Liver (tissue), 9 donors: ENCODE data around the gene ADAR. TPM values are rescaled to one million over a fixed set of nuclear protein-coding genes. Genes with fewer than 3 reads are reported as not detected.

Experiments
- DNase-seq: peaks from one replicate; pipeline ENCODE4 v3.0.0-alpha.2; 2017; ENCODE audit warnings: low spot score
- H3K27ac ChIP-seq, 2 donors: one replicate each; pipeline ENCODE4 v1.7.0; 2013; ENCODE audit warnings: inconsistent platforms in 2 of 2, low read length in 2 of 2, control low read depth in 1 of 2, low read depth in 1 of 2, mild to moderate bottlenecking in 1 of 2
- H3K27me3 ChIP-seq, 4 donors: one replicate each; pipeline versions ENCODE4 v1.6.1 to v1.7.0; 2013; ENCODE audit warnings: low read length in 3 of 4, inconsistent platforms in 1 of 4, mild to moderate bottlenecking in 1 of 4, moderate library complexity in 1 of 4; ENCODE audit not compliant: control insufficient read depth in 4 of 4, insufficient read depth in 4 of 4
- H3K36me3 ChIP-seq, 4 donors: one replicate each; pipeline versions ENCODE4 v1.6.1 to v1.7.0; 2013; ENCODE audit warnings: low read length in 3 of 4, mild to moderate bottlenecking in 3 of 4, low read depth in 1 of 4, moderate library complexity in 1 of 4; ENCODE audit not compliant: control insufficient read depth in 4 of 4, insufficient read depth in 3 of 4
- H3K4me1 ChIP-seq, 4 donors: one replicate each; pipeline versions ENCODE4 v1.6.1 to v1.7.0; 2013; ENCODE audit warnings: low read length in 3 of 4, mild to moderate bottlenecking in 3 of 4, moderate library complexity in 1 of 4; ENCODE audit not compliant: control insufficient read depth in 4 of 4, insufficient read depth in 4 of 4
- H3K4me3 ChIP-seq, 3 donors: one replicate each; pipeline versions ENCODE4 v1.6.1 to v1.7.0; 2013; ENCODE audit warnings: low read length in 3 of 3, control low read depth in 1 of 3, low read depth in 1 of 3, mild to moderate bottlenecking in 1 of 3
- H3K9ac ChIP-seq, 2 donors: one replicate each; pipeline ENCODE4 v1.7.0; 2013; ENCODE audit warnings: low read length in 2 of 2, mild to moderate bottlenecking in 2 of 2, moderate library complexity in 2 of 2, control low read depth in 1 of 2, low read depth in 1 of 2
- H3K9me3 ChIP-seq, 4 donors: one replicate each; pipeline versions ENCODE4 v1.6.1 to v1.7.0; 2013; ENCODE audit warnings: low read length in 3 of 4; ENCODE audit not compliant: control insufficient read depth in 4 of 4
- ATF3 ChIP-seq: IDR thresholded peaks from 2 replicates; pipeline ENCODE4 v1.6.1; 2016; ENCODE audit warnings: antibody characterized with exemption
- CTCF ChIP-seq: fragments of 150-350 bp; IDR thresholded peaks from 2 replicates; pipeline ENCODE4 v1.5.1; 2017; ENCODE audit warnings: improper control_type of control experiment, low read depth, low read length; ENCODE audit not compliant: missing input control
- FOXA1 ChIP-seq: IDR thresholded peaks from 2 replicates; pipeline ENCODE4 v1.6.1; 2016; ENCODE audit warnings: antibody characterized with exemption
- FOXA2 ChIP-seq: IDR thresholded peaks from 2 replicates; pipeline ENCODE4 v1.6.1; 2016; ENCODE audit warnings: antibody characterized with exemption
- GABPA ChIP-seq, 2 donors: IDR thresholded peaks in 1 of 2; conservative IDR thresholded peaks in 1 of 2; 2 replicates each; pipeline ENCODE4 v1.6.1; 2016; ENCODE audit warnings: antibody characterized with exemption in 2 of 2, mild to moderate bottlenecking in 1 of 2, moderate library complexity in 1 of 2
- HNF4A ChIP-seq, 2 donors: conservative IDR thresholded peaks; 2 replicates each; pipeline ENCODE4 v1.6.1; 2016; ENCODE audit warnings: antibody characterized with exemption in 2 of 2, mild to moderate bottlenecking in 2 of 2
- HNF4G ChIP-seq: IDR thresholded peaks from 2 replicates; pipeline ENCODE4 v1.6.1; 2016; ENCODE audit warnings: antibody characterized with exemption
- JUND ChIP-seq, 2 donors: IDR thresholded peaks; 2 replicates each; pipeline ENCODE4 v1.6.1; 2016; ENCODE audit warnings: antibody characterized with exemption in 2 of 2
- MAX ChIP-seq: IDR thresholded peaks from 2 replicates; pipeline ENCODE4 v1.6.1; 2016; ENCODE audit warnings: antibody characterized with exemption
- NR2F2 ChIP-seq: IDR thresholded peaks from 2 replicates; pipeline ENCODE4 v1.6.1; 2016; ENCODE audit warnings: antibody characterized with exemption
- RAD21 ChIP-seq, 2 donors: IDR thresholded peaks; 2 replicates each; pipeline ENCODE4 v1.6.1; 2016; ENCODE audit warnings: antibody characterized with exemption in 2 of 2, mild to moderate bottlenecking in 2 of 2
- REST ChIP-seq: IDR thresholded peaks from 2 replicates; pipeline ENCODE4 v1.6.1; 2016; ENCODE audit warnings: antibody characterized with exemption, mild to moderate bottlenecking
- RXRA ChIP-seq, 2 donors: IDR thresholded peaks; 2 replicates each; pipeline ENCODE4 v1.6.1; 2017 to 2018; ENCODE audit warnings: antibody characterized with exemption in 2 of 2, mild to moderate bottlenecking in 1 of 2
- SP1 ChIP-seq: IDR thresholded peaks from 2 replicates; pipeline ENCODE4 v1.6.1; 2018; ENCODE audit warnings: antibody characterized with exemption, mild to moderate bottlenecking
- TAF1 ChIP-seq: conservative IDR thresholded peaks from 2 replicates; pipeline ENCODE4 v1.6.1; 2016; ENCODE audit warnings: antibody characterized with exemption, mild to moderate bottlenecking
- YY1 ChIP-seq: IDR thresholded peaks from 2 replicates; pipeline ENCODE4 v1.6.1; 2016; ENCODE audit warnings: antibody characterized with exemption, mild to moderate bottlenecking
- ZBTB33 ChIP-seq: IDR thresholded peaks from 2 replicates; pipeline ENCODE4 v1.6.1; 2016; ENCODE audit warnings: antibody characterized with exemption
- WGBS: extraction: QIAGEN DNeasy Blood & Tissue Kit; methylation state at CpG from one replicate; pipeline ENCODE4 v1.1.7; 2013; 5-methylcytosine and 5-hydroxymethylcytosine counted together
- polyA plus RNA-seq, 2 donors: library from polyadenylated mRNA; stranded (reverse) in 1 of 2; unstranded in 1 of 2; fragments of 200-250 nt in 1 of 2; fragments of >200 nt in 1 of 2; fragmentation: Nextera tagmentation in 1 of 2; extraction: Ambion mirVana in 1 of 2; gene quantifications; one replicate each; pipeline versions ENCODE4 v1.2.1 to v1.2.3, GENCODE V29; 2013 to 2015
- total RNA-seq, 2 donors: library from RNA; depleted of rRNA; stranded (reverse); fragments of >200 nt; gene quantifications; one replicate each; pipeline ENCODE4 v1.2.3, GENCODE V29; 2014
- donor health status: healthy.
- donor health status: healthy.
- donor health status: healthy.
- donor health status: healthy.
- donor health status: healthy.

Gene ADAR
- total and polyA plus RNA-seq, 4 donors: 39.3 to 76.1 (median 51.1) TPM

- Histone ChIP-seq H3K27me3 (no peaks in the 10 kb centered on the region), H3K9ac (no peak overlapping the region), H3K4me1 (peaks cover 0 to 5% (median 0%) of the 10 kb centered on the region in 4 donors), H3K9me3 (no peaks in the 10 kb centered on the region), H3K27ac (no peak overlapping the region), H3K36me3 (peaks cover 16 to 90% (median 74%) of the 10 kb centered on the region in 4 donors), H3K4me3 (no peak overlapping the region)
- no peak for DNase-seq
- 95% methylated on average over 1 of the region's 1 CpG for WGBS
- TF ChIP-seq JUND (IDR thresholded peaks at IDR 0.05): no peak
- no peak for TF ChIP-seq MAX
- no peak for TF ChIP-seq ZBTB33
- TF ChIP-seq NR2F2: no peak
- TF ChIP-seq HNF4A (conservative IDR thresholded peaks at IDR 0.05): no peak
- TF ChIP-seq TAF1: no peak
- TF ChIP-seq YY1: no peak
- TF ChIP-seq SP1: no peak
- TF ChIP-seq CTCF: no peak
- no peak for TF ChIP-seq FOXA1
- no peak for TF ChIP-seq RAD21 (IDR thresholded peaks at IDR 0.05)
- TF ChIP-seq HNF4G: no peak
- TF ChIP-seq REST: no peak
- no peak for TF ChIP-seq GABPA (IDR thresholded peaks at IDR 0.05 in 1 of 2, conservative IDR thresholded peaks at IDR 0.05 in 1 of 2)
- no peak for TF ChIP-seq ATF3
- no peak for TF ChIP-seq FOXA2
- TF ChIP-seq RXRA (IDR thresholded peaks at IDR 0.05): no peak
These were observed 12.4 kb downstream of the ADAR start for GRCh38 chr1:154595621-154596020.

GRCh38 chr1:154594811-154595210, 13.2 kb downstream of the ADAR start:
- WGBS: 93% methylated on average over 7 of the region's 7 CpGs

More at GRCh38 chr1:154594811-154595210, 13.2 kb downstream of the ADAR start:
- H3K4me3 ChIP-seq: no peak overlapping the region
- H3K9me3 ChIP-seq: no peaks in the 10 kb centered on the region
- H3K4me1 ChIP-seq: peaks cover 0 to 4% (median 0%) of the 10 kb centered on the region in 4 donors
- TF ChIP-seq NR2F2: no peak
- no peak for TF ChIP-seq RAD21 (IDR thresholded peaks at IDR 0.05)
- H3K27me3 ChIP-seq: no peaks in the 10 kb centered on the region
- H3K9ac ChIP-seq: no peak overlapping the region
- no peak for DNase-seq
- H3K36me3 ChIP-seq: peaks cover 23 to 95% (median 80%) of the 10 kb centered on the region in 4 donors
- no peak overlapping the region for H3K27ac ChIP-seq
